ENCODE measurements around the gene FER1L5. TPM values are rescaled to one million over a fixed set of nuclear protein-coding genes. Genes with fewer than 3 reads are reported as not detected.

The FER1L5 gene
- polyA plus RNA-seq, 1 of the 3 experiments (the other 2 are of a cell fraction) = 0.02 TPM

DNA sequence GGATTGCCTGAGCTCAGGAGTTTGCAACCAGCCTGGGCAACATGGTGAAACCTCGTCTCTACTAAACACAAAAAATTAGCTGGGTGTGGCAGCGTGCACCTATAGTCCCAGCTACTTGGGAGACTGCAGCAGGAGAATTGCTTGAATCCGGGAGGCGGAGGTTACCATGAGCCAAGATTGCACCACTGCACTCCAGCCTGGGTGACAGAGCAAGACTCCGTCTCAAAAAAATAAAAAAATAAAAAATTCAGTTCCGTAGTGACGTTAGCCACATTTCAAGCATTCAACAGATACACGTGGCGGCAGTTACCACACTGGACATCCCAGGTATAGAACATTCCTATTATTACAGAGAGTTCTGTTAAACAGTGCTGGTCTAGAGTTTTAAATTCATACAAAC, 8.9 kb upstream of the FER1L5 start:
- Histone ChIP-seq H3K4me2 (no peak overlapping the region), H3K4me1 (ENCODE audit: control insufficient read depth in 1 of 2, insufficient read depth in 2 of 2, low read depth in 1 of 2, low read length in 1 of 2) (peaks cover 6 to 9% of the 10 kb centered on the region in 2 experiments; a peak in 3 of 4 replicates), H3K9me3 (no peaks in the 10 kb centered on the region), H3K4me3 (ENCODE audit: low read depth in 2 of 2, low read length in 1 of 2) (no peak overlapping the region), H2AFZ (ENCODE audit: low read depth) (no peak overlapping the region), H3K36me3 (replicated peaks in 1 of 2; ENCODE audit: control insufficient read depth in 1 of 2, insufficient read depth in 2 of 2, low read length in 1 of 2) (peaks cover 21 to 46% of the 10 kb centered on the region in 2 experiments), H3F3A (replicated peaks; ENCODE audit: insufficient read depth) (no peaks in the 10 kb centered on the region), H3K27me3 (ENCODE audit: insufficient read depth) (no peaks in the 10 kb centered on the region), H4K20me1 (ENCODE audit: insufficient read depth) (peaks cover 16% of the 10 kb centered on the region), H3K79me2 (ENCODE audit: insufficient read depth) (peaks cover 85% of the 10 kb centered on the region), H3K27ac (ENCODE audit: low read depth in 2 of 2, low read length in 1 of 2) (no peak overlapping the region), H3K9ac (no peak overlapping the region), H3K9me2 (no peaks in the 10 kb centered on the region)
- WGBS (ENCODE audit: low lambda C conversion rate) = 97% methylated on average over 9 of the region's 9 CpGs
- ChIA-PET CTCF (no interaction called here), POLR2A (interaction anchor here (0.7 kb wide), 1 partner anchor 14 kb away, joined by 3 read pairs; no protein-coding TSS in a partner anchor)
- TF ChIP-seq, protein P1, sequence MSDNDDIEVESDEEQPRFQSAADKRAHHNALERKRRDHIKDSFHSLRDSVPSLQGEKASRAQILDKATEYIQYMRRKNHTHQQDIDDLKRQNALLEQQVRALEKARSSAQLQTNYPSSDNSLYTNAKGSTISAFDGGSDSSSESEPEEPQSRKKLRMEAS (IDR thresholded peaks at IDR 0.05; ENCODE audit: low read depth) = no peak
- TF ChIP-seq MXI1 (IDR thresholded peaks at IDR 0.05; ENCODE audit: low read depth, low read length) = no peak
- no peak for TF ChIP-seq FOSL2 (IDR thresholded peaks at IDR 0.05; ENCODE audit: borderline replicate concordance, low read depth)
- no peak for TF ChIP-seq RFX5 (IDR thresholded peaks at IDR 0.05; ENCODE audit: low read length)
- TF ChIP-seq FOXM1 (IDR thresholded peaks at IDR 0.05; ENCODE audit: low read depth) = no peak
- TF ChIP-seq, protein P2, sequence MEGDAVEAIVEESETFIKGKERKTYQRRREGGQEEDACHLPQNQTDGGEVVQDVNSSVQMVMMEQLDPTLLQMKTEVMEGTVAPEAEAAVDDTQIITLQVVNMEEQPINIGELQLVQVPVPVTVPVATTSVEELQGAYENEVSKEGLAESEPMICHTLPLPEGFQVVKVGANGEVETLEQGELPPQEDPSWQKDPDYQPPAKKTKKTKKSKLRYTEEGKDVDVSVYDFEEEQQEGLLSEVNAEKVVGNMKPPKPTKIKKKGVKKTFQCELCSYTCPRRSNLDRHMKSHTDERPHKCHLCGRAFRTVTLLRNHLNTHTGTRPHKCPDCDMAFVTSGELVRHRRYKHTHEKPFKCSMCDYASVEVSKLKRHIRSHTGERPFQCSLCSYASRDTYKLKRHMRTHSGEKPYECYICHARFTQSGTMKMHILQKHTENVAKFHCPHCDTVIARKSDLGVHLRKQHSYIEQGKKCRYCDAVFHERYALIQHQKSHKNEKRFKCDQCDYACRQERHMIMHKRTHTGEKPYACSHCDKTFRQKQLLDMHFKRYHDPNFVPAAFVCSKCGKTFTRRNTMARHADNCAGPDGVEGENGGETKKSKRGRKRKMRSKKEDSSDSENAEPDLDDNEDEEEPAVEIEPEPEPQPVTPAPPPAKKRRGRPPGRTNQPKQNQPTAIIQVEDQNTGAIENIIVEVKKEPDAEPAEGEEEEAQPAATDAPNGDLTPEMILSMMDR (IDR thresholded peaks at IDR 0.05) = no peak
- no peak for TF ChIP-seq RXRA (IDR thresholded peaks at IDR 0.05; ENCODE audit: borderline replicate concordance, low read depth)
- TF ChIP-seq ELF1 (IDR thresholded peaks at IDR 0.05) = no peak
- no peak for DNase-seq

DNA sequence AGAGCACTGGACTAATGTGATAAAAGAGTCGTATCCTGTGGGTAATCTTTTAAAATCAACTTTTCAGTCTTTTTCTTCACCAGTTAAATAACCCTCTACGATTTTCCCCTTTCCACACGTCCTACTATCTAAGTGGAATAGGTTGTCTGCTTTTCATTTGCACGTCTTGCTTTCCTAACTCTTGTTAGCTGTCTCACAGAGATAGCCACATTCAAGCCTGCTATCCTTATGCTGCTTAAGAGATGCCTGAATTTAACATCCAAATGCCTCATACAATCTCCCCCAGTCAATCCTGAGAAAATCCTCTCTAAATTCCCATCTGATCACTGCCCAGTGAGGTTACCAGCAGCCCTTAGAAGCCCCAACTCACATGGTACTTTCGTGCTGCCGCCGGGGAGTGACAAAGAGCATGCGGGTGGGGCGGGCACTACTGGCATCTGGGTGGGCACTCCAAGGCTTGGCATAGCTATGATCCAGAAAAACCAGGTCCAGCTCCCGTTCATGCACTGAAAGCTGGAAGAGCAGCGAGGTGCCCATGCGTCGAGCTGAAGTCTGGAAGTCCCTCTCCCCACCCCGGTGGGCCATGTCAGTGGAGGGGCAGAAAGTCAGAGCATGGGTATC, 5.9 kb upstream of the FER1L5 start:
- Histone ChIP-seq H3K9ac (peak overlapping the region; percentile 83), H3K27me3 (ENCODE audit: insufficient read depth) (no peaks in the 10 kb centered on the region), H3K27ac (ENCODE audit: low read depth in 2 of 2, low read length in 1 of 2) (no peak overlapping the region; a peak in 1 of 4 replicates), H3K4me1 (ENCODE audit: control insufficient read depth in 1 of 2, insufficient read depth in 2 of 2, low read depth in 1 of 2, low read length in 1 of 2) (peaks cover 6 to 9% of the 10 kb centered on the region in 2 experiments; a peak in 3 of 4 replicates), H4K20me1 (ENCODE audit: insufficient read depth) (peaks cover 8% of the 10 kb centered on the region), H3K36me3 (replicated peaks in 1 of 2; ENCODE audit: control insufficient read depth in 1 of 2, insufficient read depth in 2 of 2, low read length in 1 of 2) (peaks cover 0 to 18% of the 10 kb centered on the region in 2 experiments), H3K9me3 (no peaks in the 10 kb centered on the region), H3K4me2 (peak overlapping the region; percentile 97), H2AFZ (ENCODE audit: low read depth) (no peak overlapping the region), H3K9me2 (no peaks in the 10 kb centered on the region), H3K4me3 (ENCODE audit: low read depth in 2 of 2, low read length in 1 of 2) (peak overlapping the region; percentile 63 to 96), H3K79me2 (ENCODE audit: insufficient read depth) (peaks cover 61% of the 10 kb centered on the region), H3F3A (replicated peaks; ENCODE audit: insufficient read depth) (no peaks in the 10 kb centered on the region)
- ChIA-PET POLR2A (no interaction called here), CTCF (interaction anchor here (0.9 to 2.9 kb wide), 5 partner anchors 53 to 221 kb away, joined by 4 to 11 read pairs (median 6); partner anchors contain the start of genes ANKRD39 and CNNM4)
- 53% methylated on average over 10 of the region's 14 CpGs for WGBS (ENCODE audit: low lambda C conversion rate)
- DNase-seq = peak; percentile 32
- TF ChIP-seq FOXJ3 (CRISPR knock-in tag; IDR thresholded peaks at IDR 0.05) (no peak), TEAD4 (IDR thresholded peaks at IDR 0.05; ENCODE audit: borderline replicate concordance, insufficient read depth) (no peak), MXI1 (IDR thresholded peaks at IDR 0.05; ENCODE audit: low read depth, low read length) (peak; percentile 55; the same call in 1 of the 2 replicates)
